Kidney glomerular epithelial cell (primary cell): Measurements from ENCODE around the gene PRKG1.

Source experiments
- DNase-seq: peaks from one replicate; lab custom pipeline; 2025; lab: John Stamatoyannopoulos, UW

The PRKG1 gene

DNA sequence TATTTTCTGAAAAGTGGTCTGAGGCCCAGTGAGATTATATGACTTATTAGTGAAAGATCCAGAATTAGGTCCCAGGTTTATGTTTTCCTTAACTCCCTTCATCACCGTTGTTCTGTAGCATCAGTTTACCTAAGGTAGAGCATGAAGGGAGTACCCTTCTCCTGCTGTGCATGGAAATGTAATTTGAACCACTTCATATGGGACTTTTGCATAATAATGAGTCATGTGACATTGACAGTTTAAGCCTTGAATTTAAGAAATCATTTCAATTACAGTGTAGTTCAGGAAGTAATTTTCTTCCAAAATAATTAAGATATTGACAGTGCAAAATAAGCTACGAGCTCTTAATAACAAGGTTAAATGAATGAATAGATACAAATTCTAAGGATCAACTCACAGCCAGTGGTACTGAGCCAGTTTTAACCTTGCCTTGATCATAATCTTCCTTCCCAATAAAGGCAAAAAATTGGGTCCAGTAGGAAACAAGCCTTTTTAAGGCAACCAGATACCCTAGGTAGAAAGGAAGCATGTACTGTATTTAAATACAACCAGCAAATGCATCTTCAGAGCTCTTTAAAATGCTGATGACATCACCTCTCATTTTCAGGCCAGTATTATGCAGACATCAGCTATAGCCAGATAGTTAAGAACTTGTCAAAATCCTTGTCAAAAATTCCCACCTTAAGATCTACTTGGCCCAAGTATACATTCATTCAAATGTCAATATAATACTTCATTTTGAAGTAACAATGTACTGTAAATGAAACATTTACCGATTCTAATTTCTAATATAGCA is 1191.0 kb downstream of the PRKG1 start:
- no peak for DNase-seq

DNA sequence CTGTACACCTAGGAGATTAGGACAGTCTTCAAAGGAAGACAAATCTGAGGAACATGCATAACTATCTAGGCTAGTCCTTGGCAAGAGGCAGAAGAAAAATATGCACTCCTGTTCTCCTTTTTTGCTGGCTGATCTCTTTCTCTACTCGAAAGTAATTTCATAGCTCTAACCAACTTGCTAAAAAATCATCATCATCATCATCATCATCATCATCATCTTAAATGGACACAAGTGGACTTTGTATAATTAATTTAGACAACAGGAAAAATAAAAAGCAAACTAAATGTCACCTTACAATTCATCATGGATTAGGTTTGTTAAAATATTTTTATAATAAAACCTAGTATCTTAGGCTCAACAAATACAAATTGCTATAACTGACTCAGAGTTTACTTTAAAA is 1192.6 kb downstream of the PRKG1 start:
- DNase-seq = no peak

DNA sequence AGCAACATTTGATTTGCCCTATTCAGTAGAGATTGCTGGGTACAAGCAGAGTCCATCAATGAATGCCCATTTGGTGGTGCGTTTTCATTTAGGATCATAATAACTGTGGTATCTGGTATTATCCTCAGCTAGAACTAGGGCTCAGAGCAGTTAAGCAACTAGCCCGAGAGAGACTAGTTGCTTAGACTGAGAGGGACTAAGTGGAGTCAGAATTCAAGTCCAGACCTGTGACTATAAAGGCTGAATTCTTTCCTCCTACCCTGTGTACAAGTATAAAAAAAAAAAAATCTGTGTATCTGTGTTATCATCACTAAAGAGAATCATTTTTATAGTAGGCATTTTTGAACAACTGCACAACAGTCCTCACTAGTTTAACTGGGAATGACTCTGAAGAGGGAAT is 1194.5 kb downstream of the PRKG1 start:
- no peak for DNase-seq

DNA sequence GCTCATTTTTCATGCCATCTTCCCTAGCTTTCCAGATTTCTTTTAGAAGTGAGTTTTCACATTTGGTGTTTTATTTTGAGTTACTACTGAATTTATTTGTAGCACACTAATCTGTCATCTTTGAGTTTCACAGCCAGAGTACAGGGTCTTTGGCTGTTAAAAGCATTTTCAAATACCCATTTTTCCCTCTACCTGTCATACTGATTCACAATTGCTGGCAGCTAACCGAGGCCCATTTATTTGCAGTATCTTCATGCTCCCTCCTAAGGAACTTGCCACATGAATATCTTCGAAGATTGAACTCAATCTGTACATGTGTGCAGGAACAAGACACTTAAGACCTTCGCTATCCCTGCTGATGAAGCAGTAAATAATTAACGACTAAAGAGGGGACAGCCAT is 1194.9 kb downstream of the PRKG1 start:
- no peak for DNase-seq

DNA sequence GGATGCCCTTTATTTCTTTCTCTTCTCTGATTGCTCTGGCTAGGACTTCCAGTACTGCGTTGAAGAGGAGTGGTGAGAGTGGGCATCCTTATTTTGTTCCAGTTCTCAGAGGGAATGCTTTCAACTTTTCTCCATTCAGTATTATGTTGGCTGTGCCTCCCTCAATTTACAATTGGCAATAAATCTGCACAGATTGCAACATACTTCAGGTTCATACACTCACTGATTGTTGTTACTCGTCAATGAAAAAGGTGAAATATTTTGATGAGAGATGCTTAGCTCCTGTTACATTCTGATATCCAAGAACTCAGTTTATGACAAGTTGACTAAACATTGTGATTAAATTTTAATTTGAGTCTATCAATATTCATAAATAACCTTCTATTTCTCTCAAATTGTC is 1201.9 kb downstream of the PRKG1 start:
- DNase-seq = no peak

DNA sequence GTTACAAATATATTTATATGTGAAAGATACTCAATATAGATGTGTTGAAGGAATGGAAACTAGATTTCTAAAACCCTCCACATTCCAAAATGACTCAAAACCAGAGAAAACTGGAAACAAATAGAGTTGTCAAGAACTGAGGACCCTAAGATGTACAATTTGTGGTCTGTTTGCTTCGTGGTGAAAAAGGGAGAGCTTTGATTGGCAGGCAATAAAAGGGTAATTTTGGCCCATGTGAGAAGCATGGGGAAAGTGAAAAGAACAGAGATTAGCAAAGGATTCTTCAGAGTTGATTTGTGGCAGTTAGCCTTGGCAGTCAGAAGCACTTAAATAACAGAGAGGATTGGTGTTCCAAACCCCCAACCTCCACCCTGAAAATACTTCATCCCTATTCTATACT is 1202.7 kb downstream of the PRKG1 start:
- DNase-seq = no peak

DNA sequence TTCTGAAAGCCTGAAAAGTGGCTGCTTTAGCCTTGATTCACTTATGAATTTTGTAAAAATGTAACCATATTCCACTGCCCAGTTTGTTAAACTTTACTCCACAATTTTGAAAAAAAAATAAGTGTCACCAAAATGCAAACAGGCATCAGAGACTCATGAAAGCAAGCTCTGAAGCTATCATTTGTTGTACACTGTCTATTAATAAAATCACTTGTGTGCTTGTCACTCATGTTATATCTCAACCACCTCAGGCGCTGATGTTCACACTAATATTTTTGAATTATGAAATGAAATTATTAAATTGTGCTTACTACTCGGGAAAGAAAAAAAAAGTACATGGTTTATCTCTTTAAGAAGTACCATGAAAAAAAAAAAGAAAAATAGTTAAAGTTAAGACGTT is 1205.3 kb downstream of the PRKG1 start:
- no peak for DNase-seq

DNA sequence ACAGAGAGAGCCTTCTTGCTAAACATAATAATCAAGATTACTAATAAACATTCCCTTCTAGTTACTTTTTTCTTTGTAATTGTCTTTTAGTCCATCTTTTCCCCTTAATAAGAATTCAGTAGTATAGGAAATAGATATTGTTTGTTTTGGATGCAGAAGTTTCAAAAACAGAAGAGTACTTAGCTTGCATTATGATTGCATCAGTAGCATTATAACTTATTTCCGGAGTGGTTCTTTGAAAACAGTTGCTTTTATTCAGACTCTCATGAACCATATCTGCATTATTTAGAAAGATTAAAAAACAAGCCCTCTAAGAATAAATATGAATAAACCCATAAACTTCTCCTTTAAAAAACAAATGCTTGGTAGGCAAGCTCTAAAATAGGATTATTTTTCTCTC is 1205.8 kb downstream of the PRKG1 start:
- no peak for DNase-seq

DNA sequence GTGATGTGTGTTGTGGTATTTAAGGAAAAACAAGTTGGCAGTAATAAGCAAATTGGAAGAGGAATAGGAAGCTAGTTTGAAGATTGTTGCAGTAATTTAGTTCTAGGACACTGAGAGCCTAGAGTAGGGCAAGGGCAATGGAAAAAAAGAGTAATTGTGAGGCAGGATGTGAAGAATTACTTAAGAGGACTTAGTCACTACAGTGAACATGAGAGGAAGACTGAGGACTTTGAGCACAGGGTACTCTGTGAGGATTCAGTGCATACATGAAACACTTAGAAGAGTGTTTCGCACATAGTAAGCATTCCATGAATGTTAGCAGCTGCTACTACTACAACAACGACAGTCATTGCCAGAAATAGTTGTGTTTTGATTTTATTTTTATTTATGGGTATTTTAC is 1208.9 kb downstream of the PRKG1 start:
- DNase-seq = no peak

DNA sequence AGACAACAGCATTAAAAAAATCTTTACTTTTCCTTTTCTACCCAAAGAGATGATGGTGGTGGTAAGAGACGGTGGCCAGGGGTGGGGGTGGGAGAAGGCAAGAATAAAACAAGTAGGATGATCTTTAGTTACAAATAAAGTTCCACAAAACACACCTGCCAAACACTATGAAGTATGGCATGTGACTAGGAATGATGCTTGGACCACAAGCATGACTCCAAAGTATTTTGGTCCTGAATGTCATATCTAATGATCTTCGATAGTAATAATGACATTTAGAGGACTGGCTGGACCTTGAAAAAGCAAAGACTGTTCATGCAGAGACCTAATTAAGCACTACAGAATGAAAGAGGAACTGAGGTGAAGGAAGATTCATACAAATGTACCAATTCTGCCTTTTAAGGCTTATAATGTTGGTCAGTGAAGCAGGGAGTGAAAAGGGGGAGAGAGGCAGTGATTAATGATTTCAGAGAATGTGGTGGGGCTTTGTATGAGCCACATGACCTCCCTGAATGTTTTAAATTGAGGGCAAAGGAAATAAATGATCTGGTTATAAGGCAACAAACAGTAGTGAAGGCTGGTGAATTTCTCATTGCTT is 1210.2 kb downstream of the PRKG1 start:
- peak; percentile 7 for DNase-seq

DNA sequence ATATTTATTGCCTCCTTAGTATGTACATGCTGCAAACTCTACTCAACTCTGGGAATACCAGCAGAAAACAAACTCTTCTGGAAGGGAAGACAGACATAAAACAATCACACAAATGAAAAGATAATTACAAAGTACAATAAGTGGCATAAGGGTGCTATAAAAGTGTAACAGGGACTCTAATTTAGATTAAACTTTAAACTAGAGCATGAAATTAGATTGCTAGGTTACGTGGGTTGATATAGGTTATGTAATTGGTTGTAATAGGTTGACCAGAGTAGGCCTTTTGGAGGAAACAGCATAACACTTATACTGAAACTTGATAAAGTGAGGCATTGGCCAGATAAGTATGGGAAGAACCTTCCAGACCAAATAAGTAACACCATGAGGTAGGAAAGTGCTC is 1213.6 kb downstream of the PRKG1 start:
- no peak for DNase-seq

DNA sequence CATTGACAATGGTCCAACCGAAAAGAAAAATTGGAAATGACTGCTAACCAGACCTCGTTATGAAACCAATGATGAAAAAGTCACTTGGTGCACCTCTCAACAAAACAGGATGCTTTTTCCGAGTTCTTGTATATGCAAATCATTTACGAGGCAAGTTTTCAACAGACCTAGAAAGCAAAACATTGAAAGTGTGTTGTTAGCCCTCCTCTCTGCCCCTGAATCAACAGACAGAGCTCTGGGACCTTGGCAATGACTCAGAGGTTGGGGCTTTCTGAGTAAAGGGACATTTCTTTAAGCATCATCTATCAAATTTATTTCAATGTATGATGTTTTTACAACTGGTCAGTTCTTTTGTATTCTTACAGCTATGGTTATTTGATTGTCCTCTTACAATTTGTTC is 1223.5 kb downstream of the PRKG1 start:
- DNase-seq = no peak

DNA sequence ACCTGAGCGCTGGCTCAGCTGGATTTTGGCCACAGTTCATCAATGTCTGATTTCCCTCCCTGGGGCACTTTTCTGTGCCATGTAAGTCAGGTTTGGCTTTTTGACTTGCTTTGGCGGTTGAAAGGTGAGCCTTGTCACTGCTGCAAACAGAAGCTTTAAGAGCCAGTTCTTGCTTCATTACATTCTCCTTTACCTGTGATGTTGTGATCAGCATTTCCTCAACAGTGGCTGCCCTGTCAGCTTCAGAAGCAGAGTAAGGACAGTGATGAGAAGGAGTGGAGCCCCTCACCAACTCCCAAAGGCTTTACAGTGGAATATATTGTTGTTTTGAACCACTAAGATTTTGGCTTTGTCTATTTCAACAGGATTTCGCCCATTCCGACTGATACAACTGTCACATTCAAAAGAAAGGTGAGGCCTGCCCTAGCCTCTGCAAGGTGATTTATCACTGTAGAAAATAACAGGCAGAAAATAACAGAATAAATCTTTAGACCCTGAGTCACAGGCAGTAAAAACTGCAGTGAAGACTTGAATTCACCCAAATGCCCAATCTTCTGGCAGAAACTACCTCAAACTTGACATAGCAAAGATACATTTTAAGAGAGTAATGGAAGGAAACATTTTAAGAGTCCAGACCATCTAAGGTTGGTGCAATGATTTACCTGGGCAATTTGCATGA is 1226.5 kb downstream of the PRKG1 start:
- DNase-seq = no peak

DNA sequence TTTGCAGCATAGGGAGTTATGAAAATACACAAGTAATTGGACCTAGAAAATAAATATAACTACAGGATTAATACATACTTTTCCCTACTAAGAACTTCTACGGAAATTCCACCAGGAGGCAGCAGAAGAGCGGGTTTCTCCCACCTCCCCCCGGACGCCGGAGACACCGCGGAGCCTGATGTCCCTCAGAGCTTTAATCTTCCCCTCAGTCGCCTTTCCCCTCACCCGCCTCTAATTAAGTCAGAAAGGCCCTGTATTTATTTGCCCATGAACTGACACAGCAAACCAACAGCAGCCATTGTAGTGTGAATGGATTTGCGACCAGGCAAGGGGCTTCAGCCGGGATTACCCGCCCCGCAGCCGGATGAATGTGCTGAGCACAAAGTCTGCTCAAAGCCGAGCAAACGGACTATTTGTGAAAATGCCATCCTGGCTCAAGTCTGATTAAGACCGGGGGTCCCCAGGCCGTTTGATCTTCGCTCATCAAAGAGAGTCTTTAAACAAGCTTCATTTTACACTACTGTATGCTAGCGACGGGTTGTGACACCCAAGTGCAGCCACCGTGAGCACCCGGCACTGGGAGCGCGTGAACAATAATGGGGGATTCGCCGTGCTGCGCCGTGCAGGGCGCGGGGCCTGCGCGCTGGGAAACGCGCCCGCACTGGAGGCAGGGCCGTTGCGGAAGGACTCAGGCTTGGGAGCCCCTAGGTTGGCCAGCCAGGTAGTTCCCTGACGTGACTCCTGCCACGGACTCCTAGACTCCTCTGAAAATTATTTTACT is 1234.2 kb downstream of the PRKG1 start:
- peak; percentile 72 for DNase-seq

DNA sequence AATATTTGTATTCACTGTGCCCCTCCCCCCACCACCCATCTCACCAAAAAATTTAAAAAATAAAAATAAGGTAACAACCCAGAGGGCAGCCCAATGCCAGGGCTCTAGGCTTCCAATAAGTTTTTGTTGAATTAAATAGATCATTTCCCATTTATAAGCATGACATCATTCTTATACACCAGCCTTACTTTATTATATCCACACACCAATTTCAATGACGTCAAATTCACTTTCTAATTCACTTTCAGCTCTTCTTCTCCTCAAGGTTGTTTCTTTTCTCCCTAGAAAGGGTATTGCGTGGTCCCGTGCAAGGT is 1238.6 kb downstream of the PRKG1 start:
- no peak for DNase-seq

DNA sequence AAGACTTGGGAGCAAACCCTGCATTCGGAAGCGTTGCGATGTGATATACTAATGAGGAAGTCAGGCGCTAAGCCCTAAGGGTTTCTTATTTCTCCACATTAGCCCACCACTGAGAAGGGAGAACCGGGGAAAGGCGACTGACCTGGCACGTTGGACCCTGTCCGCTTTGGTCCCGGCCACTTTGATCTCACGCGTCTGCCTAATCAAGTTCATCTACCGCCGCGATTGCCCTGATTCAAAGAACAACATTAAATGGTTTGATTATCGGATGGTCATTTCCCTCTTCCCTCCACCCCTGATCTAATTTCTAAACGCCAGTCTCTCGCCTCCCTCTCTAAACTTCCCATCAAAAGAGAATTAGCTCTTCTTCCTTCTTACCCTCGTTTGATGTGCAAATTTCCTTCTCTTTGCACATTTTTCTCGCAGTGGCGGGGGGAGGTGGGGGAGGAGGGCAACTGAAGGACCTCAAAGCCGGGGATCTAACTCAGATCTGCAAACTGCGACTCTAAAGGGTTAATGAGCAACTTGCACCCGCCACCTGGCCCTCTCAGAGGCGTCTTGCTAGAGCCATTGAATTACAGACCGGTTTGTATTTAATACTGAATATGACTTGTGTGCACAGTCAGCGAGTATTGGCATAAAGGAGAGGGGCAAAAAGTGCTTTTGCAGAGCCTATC is 1239.1 kb downstream of the PRKG1 start:
- DNase-seq = no peak

DNA sequence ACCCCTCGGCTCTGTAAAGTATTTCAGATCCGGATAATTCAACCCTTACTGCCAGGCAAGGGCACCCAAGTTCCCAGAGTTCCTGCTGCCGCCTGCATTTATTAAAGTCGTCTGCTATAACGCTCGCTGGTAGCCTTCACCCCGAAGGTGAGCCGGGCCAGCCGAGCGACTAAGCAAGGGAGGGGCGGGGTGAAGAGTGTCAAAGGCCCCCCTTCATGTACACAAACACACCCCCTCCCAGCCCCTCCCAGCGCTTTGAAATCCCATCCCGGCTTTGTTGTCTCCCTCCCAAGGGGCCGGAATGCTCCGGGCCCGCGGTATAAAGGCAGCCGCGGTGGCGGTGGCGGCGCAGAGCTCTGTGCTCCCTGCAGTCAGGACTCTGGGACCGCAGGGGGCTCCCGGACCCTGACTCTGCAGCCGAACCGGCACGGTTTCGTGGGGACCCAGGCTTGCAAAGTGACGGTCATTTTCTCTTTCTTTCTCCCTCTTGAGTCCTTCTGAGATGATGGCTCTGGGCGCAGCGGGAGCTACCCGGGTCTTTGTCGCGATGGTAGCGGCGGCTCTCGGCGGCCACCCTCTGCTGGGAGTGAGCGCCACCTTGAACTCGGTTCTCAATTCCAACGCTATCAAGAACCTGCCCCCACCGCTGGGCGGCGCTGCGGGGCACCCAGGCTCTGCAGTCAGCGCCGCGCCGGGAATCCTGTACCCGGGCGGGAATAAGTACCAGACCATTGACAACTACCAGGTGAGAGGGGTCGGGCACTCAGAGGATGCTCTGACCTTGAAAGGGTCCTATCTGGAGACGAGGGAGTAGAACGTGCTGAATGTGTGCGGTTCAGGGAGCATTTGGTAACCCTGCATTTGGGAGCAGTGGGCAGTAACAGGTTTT is 1239.9 kb downstream of the PRKG1 start, which contains the start of gene DKK1:
TSS of gene DKK1 (plus strand) at position 349 of the 889 bp plus-strand sequence. CDS start at position 503, 154 bp downstream.
- DNase-seq = peak; percentile 60

DNA sequence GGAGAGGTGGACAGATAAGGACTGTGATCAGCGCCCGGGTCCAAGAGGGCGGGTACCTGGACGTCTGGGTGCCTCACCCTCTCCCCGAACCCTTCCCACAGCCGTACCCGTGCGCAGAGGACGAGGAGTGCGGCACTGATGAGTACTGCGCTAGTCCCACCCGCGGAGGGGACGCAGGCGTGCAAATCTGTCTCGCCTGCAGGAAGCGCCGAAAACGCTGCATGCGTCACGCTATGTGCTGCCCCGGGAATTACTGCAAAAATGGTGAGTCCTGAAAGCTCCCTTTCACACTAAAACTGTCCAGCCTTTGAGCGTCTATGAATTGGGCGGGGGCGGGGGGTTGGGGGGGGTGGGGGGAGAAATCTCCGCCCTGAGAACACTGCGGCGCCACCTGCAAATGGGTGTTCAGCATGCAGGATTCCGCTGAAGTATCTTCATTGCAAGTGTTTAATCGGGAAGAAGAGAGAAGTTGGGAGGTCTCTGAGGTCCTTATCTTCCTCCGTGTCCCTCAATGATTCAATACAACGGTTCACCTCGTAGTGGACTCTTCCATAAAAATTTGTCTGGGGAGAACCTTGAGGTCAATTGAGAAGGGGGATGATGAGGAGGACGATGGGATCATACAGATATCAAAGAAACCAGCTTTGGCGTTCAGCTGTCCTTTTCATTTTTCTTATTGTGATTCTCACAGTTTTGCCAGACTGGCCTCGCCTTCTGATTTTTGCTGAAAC is 1240.7 kb downstream of the PRKG1 start:
- no peak for DNase-seq

DNA sequence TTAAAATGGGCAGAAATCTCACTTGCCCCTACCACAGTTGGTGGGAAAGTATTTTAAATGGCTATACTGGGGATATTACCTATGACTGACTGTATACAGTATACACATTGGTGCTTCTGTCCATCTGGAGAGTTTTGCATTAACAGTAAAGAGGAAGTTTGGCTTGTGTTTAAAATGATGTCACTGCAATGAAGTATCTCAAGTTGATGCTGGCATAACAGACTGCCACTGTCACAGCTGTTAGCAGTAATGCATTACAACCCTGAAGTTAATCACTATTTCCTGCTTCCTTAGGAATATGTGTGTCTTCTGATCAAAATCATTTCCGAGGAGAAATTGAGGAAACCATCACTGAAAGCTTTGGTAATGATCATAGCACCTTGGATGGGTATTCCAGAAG is 1241.7 kb downstream of the PRKG1 start:
- DNase-seq = no peak

DNA sequence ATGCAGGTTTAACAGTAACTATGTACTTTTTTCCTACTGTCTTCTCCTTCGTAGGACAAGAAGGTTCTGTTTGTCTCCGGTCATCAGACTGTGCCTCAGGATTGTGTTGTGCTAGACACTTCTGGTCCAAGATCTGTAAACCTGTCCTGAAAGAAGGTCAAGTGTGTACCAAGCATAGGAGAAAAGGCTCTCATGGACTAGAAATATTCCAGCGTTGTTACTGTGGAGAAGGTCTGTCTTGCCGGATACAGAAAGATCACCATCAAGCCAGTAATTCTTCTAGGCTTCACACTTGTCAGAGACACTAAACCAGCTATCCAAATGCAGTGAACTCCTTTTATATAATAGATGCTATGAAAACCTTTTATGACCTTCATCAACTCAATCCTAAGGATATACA is 1242.2 kb downstream of the PRKG1 start:
- no peak for DNase-seq
